Endothelial cell of umbilical vein (primary cell): ENCODE results near the gene LSR. TPM values are rescaled to one million over a fixed set of nuclear protein-coding genes. Genes with fewer than 3 reads are reported as not detected.

ENCODE experiments used
- BruUV-seq: library from RNA; stranded (reverse); fragments of 400-500 nt; replicated peaks from 2 replicates; lab custom pipeline; 2021; lab: Mats Ljungman, UMichigan
- CTCF ChIA-PET: fragments of 300-600, 350-600 bp; sonication (Branson Sonifier 250); formaldehyde crosslinking; loops from one replicate; lab custom pipeline; 2021; ENCODE audit warnings: antibody characterized with exemption, inconsistent platforms; lab: Charles Lee
- POLR2A ChIA-PET: fragments of 300-600, 350-600 bp; sonication (Branson Sonifier 250); formaldehyde crosslinking; loops from one replicate; lab custom pipeline; 2021; ENCODE audit warnings: antibody characterized with exemption, inconsistent platforms; lab: Charles Lee
- DNase-seq: peaks from one replicate; pipeline ENCODE4 v3.0.0-alpha.2; 2011; ENCODE audit warnings: low read depth, low spot score
- FAIRE-seq: peaks from 2 replicates; lab custom pipeline; 2011; peaks lifted over from hg19 to GRCh38; lab: Jason Lieb, UNC
- H2AFZ ChIP-seq: 2 replicates; pipeline ENCODE4 v1.6.0; 2012; ENCODE audit warnings: low read depth, low read length, control low read depth, inconsistent platforms
- H3K27ac ChIP-seq: 2 replicates; pipeline ENCODE4 v1.5.1; 2011; ENCODE audit warnings: low read depth, mild to moderate bottlenecking, control low read depth, low read length, moderate library complexity; ENCODE audit not compliant: insufficient read depth
- H3K27me3 ChIP-seq, 2 experiments: 2 replicates each; pipeline versions ENCODE4 v1.6.0 to v1.6.1; 2011; ENCODE audit warnings: low read length in 2 of 2, mixed read lengths in 1 of 2; ENCODE audit not compliant: control insufficient read depth in 2 of 2, insufficient read depth in 2 of 2
- H3K36me3 ChIP-seq, 2 experiments: 2 replicates in 1 of 2; 3 replicates in 1 of 2; pipeline ENCODE4 v1.5.1; 2011; ENCODE audit warnings: low read length in 2 of 2, mild to moderate bottlenecking in 1 of 2, moderate library complexity in 1 of 2; ENCODE audit not compliant: control insufficient read depth in 2 of 2, insufficient read depth in 2 of 2; ENCODE audit errors: extremely low read depth in 1 of 2
- H3K4me1 ChIP-seq: 3 replicates; pipeline ENCODE4 v1.5.1; 2011; ENCODE audit warnings: mild to moderate bottlenecking, low read length; ENCODE audit not compliant: control insufficient read depth, insufficient read depth; ENCODE audit errors: extremely low read depth
- H3K4me2 ChIP-seq: 2 replicates; pipeline ENCODE4 v1.6.1; 2011; ENCODE audit warnings: low read length, control low read depth, mixed read lengths; ENCODE audit not compliant: insufficient read depth
- H3K4me3 ChIP-seq, 3 experiments: fragments of 200-600 bp in 1 of 3; sonication (generic), shearing (Covaris generic) in 1 of 3; replicated peaks in 1 of 3; 2 replicates each; pipeline ENCODE4 v1.5.1; 2011 to 2016; ENCODE audit warnings: control low read depth in 3 of 3, low read length in 3 of 3, mild to moderate bottlenecking in 2 of 3, inconsistent platforms in 1 of 3, low read depth in 1 of 3, moderate library complexity in 1 of 3; ENCODE audit not compliant: insufficient read depth in 1 of 3
- H3K79me2 ChIP-seq: 2 replicates; pipeline ENCODE4 v1.6.0; 2012; ENCODE audit warnings: low read length, inconsistent platforms; ENCODE audit not compliant: control insufficient read depth, insufficient read depth
- H3K9ac ChIP-seq: replicated peaks from 2 replicates; pipeline ENCODE3; 2011; ENCODE audit warnings: low read length, control low read depth; ENCODE audit not compliant: insufficient read depth; ENCODE audit errors: extremely low read depth
- H3K9me1 ChIP-seq: replicated peaks from 3 replicates; pipeline ENCODE4 v1.6.0; 2011; ENCODE audit warnings: mild to moderate bottlenecking, low read length; ENCODE audit not compliant: control insufficient read depth, insufficient read depth; ENCODE audit errors: extremely low read depth
- H3K9me3 ChIP-seq: replicated peaks from 2 replicates; pipeline ENCODE4 v1.5.1; 2012; ENCODE audit warnings: low read length, inconsistent platforms; ENCODE audit not compliant: control insufficient read depth, insufficient read depth
- H4K20me1 ChIP-seq: replicated peaks from 2 replicates; pipeline ENCODE3; 2011; ENCODE audit warnings: mild to moderate bottlenecking, low read length; ENCODE audit not compliant: control insufficient read depth, insufficient read depth; ENCODE audit errors: extremely low read depth
- CTCF ChIP-seq, 2 donors: IDR thresholded peaks; 1 replicate in 1 of 2; 2 replicates in 1 of 2; pipeline ENCODE4 v1.5.1; 2011; ENCODE audit warnings: low read length in 2 of 2, mild to moderate bottlenecking in 2 of 2, moderate library complexity in 2 of 2, control low read depth in 1 of 2, inconsistent platforms in 1 of 2, low read depth in 1 of 2; ENCODE audit not compliant: insufficient read depth in 1 of 2; ENCODE audit errors: extremely low read depth in 1 of 2
- EZH2 ChIP-seq: IDR thresholded peaks from 2 replicates; pipeline ENCODE4 v1.6.1; 2012; ENCODE audit warnings: borderline replicate concordance, low read depth, mild to moderate bottlenecking, moderate library complexity, low read length, inconsistent platforms; ENCODE audit not compliant: severe bottlenecking
- FOS ChIP-seq: IDR thresholded peaks from 2 replicates; pipeline ENCODE4 v1.6.1; 2011; ENCODE audit warnings: mild to moderate bottlenecking, low read length, moderate library complexity, borderline replicate concordance; ENCODE audit not compliant: insufficient read depth
- GATA2 ChIP-seq: IDR thresholded peaks from 2 replicates; pipeline ENCODE4 v1.7.0; 2011; ENCODE audit warnings: low read depth, mild to moderate bottlenecking, moderate library complexity, mixed read lengths, low read length; ENCODE audit not compliant: insufficient read length, insufficient read depth
- JUN ChIP-seq: IDR thresholded peaks from 2 replicates; pipeline ENCODE4 v1.6.1; 2011; ENCODE audit warnings: borderline replicate concordance, low read depth; ENCODE audit not compliant: insufficient read length, insufficient read depth
- MAX ChIP-seq: IDR thresholded peaks from 2 replicates; pipeline ENCODE4 v1.6.1; 2011; ENCODE audit not compliant: insufficient read depth, insufficient read length
- MYC ChIP-seq: IDR thresholded peaks from one replicate; pipeline ENCODE4 v1.6.1; 2011; ENCODE audit warnings: mild to moderate bottlenecking, low read depth, low read length
- POLR2A ChIP-seq: IDR thresholded peaks from 2 replicates; pipeline ENCODE4 v1.6.1; 2012; ENCODE audit warnings: low read depth, mild to moderate bottlenecking, control low read depth, low read length
- POLR2AphosphoS5 ChIP-seq: IDR thresholded peaks from 2 replicates; pipeline ENCODE4 v1.6.1; 2012; ENCODE audit warnings: low read depth, mild to moderate bottlenecking, control low read depth, low read length, moderate library complexity; ENCODE audit not compliant: insufficient read depth
- dilution Hi-C: fragments of 300-500 bp; cut with MboI; formaldehyde crosslinking; loops from one replicate; pipeline ENCODE4 v1.15.0; 2019; ENCODE audit warnings: low sequenced_read_pairs; ENCODE audit not compliant: extremely low pct_ligation_motif_present
- intact Hi-C: fragments of 100-400 bp; cut with micrococcal nuclease; formaldehyde crosslinking; loops from one replicate; pipeline ENCODE4 v1.10.0; 2022
- polyA plus RNA-seq, 4 experiments: library from polyadenylated mRNA; depleted of rRNA in 3 of 4; stranded (reverse) in 3 of 4; unstranded in 1 of 4; fragments of >200 nt; gene quantifications; 2 replicates each; pipeline versions ENCODE4 v1.2.1 to v1.2.3, GENCODE V29; 2011 to 2012; ENCODE audit warnings: missing spikeins in 1 of 4
- total RNA-seq: library from RNA; stranded (reverse); gene quantifications from 2 replicates; pipeline ENCODE4 v1.2.3, GENCODE V29; 2021

The LSR gene
- total and polyA plus RNA-seq, 2 donors (not counting 3 experiments of a cell fraction or from before 2014, with no cell fraction given): 0.76 to 1.0 TPM

- dilution Hi-C loops: no loop called here
- Histone ChIP-seq H3K4me3 (no peak overlapping the region), H3K36me3 (no peaks in the 10 kb centered on the region), H3K9me3 (no peaks in the 10 kb centered on the region), H3K9ac (no peak overlapping the region), H3K27me3 (no peaks in the 10 kb centered on the region), H2AFZ (no peak overlapping the region), H3K9me1 (no peaks in the 10 kb centered on the region), H3K27ac (no peak overlapping the region), H4K20me1 (no peaks in the 10 kb centered on the region), H3K4me2 (no peak overlapping the region), H3K79me2 (no peaks in the 10 kb centered on the region), H3K4me1 (no peaks in the 10 kb centered on the region)
- CTCF ChIA-PET: no interaction called here
- DNase-seq (no peak), FAIRE-seq (no peak)
- intact Hi-C loops: no loop called here
- no peak for TF ChIP-seq POLR2A
- TF ChIP-seq EZH2: no peak
- TF ChIP-seq POLR2AphosphoS5: no peak
- no peak for TF ChIP-seq MYC
- TF ChIP-seq MAX: no peak
- no peak for TF ChIP-seq GATA2
- no peak for TF ChIP-seq CTCF (IDR thresholded peaks at IDR 0.05; ENCODE audit: extremely low read depth in 1 of 2, insufficient read depth in 1 of 2, low read depth in 1 of 2, low read length in 2 of 2)
- no peak for TF ChIP-seq FOS
- TF ChIP-seq JUN: no peak
- POLR2A ChIA-PET: no interaction called here
- BruUV-seq: no TSS peak
Measured at GRCh38 chr19:35296644-35297514, 48.1 kb downstream of the LSR start.
